ENCODE results near the gene ISL2.

DNA sequence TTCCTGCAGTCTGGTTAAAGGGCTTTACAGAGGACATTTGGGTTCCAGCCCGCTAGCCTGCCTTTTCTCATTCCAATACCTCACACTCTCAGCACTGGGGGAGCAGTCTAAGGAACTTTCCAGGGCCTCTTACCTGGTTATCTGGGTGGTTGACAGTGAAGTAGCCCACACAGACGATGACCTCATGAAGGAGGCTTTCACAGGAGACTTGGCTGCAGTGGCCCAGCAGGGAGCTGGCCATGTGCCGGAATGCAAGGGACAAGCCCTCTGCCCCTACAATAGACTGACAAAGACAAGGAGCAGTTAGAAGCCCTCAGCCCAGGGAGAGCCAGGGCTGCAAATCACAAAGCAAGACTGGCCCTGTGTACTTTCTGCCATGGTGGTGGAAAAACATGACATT is 39.5 kb downstream of the ISL2 start:
- no peak for TF ChIP-seq CTCF (CRISPR knock-in tag; IDR thresholded peaks at IDR 0.05)
- TF ChIP-seq RFX5 (IDR thresholded peaks at IDR 0.05; ENCODE audit: low read depth, low read length), result no peak
- no peak for TF ChIP-seq EP300 (IDR thresholded peaks at IDR 0.05; ENCODE audit: low read depth in 2 of 2, low read length in 2 of 2)
- no peak for TF ChIP-seq EP300 (CRISPR knock-in tag; IDR thresholded peaks at IDR 0.05; ENCODE audit: borderline replicate concordance)
- TF ChIP-seq EZH2 (conservative IDR thresholded peaks at IDR 0.05; ENCODE audit: low read depth, low read length), result no peak
- TF ChIP-seq, protein P1, sequence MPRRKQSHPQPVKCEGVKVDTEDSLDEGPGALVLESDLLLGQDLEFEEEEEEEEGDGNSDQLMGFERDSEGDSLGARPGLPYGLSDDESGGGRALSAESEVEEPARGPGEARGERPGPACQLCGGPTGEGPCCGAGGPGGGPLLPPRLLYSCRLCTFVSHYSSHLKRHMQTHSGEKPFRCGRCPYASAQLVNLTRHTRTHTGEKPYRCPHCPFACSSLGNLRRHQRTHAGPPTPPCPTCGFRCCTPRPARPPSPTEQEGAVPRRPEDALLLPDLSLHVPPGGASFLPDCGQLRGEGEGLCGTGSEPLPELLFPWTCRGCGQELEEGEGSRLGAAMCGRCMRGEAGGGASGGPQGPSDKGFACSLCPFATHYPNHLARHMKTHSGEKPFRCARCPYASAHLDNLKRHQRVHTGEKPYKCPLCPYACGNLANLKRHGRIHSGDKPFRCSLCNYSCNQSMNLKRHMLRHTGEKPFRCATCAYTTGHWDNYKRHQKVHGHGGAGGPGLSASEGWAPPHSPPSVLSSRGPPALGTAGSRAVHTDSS (CRISPR knock-in tag; conservative IDR thresholded peaks at IDR 0.05), result no peak
- TF ChIP-seq IKZF5 (CRISPR knock-in tag; IDR thresholded peaks at IDR 0.05), result no peak
- no peak for TF ChIP-seq NR2C2 (CRISPR knock-in tag; IDR thresholded peaks at IDR 0.05; ENCODE audit: borderline replicate concordance)
- TF ChIP-seq GATAD2A (CRISPR knock-in tag; IDR thresholded peaks at IDR 0.05), result no peak
